Jurkat, Clone E6-1 (cell line): Measurements from ENCODE around the gene PLVAP.

Source experiments
- DNase-seq: peaks from one replicate; pipeline ENCODE4 v3.0.0-alpha.2; 2011; ENCODE audit warnings: low read depth, low spot score
- H3K4me3 ChIP-seq: 2 replicates; pipeline ENCODE4 v1.5.1; 2011; ENCODE audit warnings: mild to moderate bottlenecking, low read length, control low read depth, moderate library complexity

Gene PLVAP

GRCh38 chr19:17338433-17339078 lies 38.6 kb downstream of the PLVAP start:
- H3K4me3 ChIP-seq = peak overlapping the region; percentile 96
- no peak for DNase-seq

- DNase-seq = no peak
- peak overlapping the region; percentile 96 for H3K4me3 ChIP-seq
Observed at GRCh38 chr19:17337675-17338432, 39.3 kb downstream of the PLVAP start.

GRCh38 chr19:17336872-17337674 lies 40.1 kb downstream of the PLVAP start, which contains the start of gene GTPBP3:
TSS of gene GTPBP3 (plus strand) at chr19:17337553. CDS start at chr19:17337612, 59 bp downstream.
- H3K4me3 ChIP-seq = peak within 1 kb of the TSS; percentile 96
- DNase-seq = peak; percentile 99

- no peak for DNase-seq
- no peak overlapping the region for H3K4me3 ChIP-seq
Observed at GRCh38 chr19:17335575-17335974, 41.6 kb downstream of the PLVAP start.

GRCh38 chr19:17334414-17335409 lies 42.4 kb downstream of the PLVAP start, which contains the start of gene ANO8:
TSS of gene ANO8 (minus strand) at chr19:17334855. CDS start at chr19:17334670, 185 bp downstream.
- peak within 1 kb of the TSS; percentile 68 for H3K4me3 ChIP-seq

GRCh38 chr19:17333611-17334413 lies 43.3 kb downstream of the PLVAP start:
- H3K4me3 ChIP-seq = peak overlapping the region; percentile 68
- DNase-seq = peak; percentile 87

More at GRCh38 chr19:17334414-17335409, 42.4 kb downstream of the PLVAP start, which contains the start of gene ANO8:
- DNase-seq = peak; percentile 94

- DNase-seq = peak; percentile 78
- no peak overlapping the region for H3K4me3 ChIP-seq
Observed at GRCh38 chr19:17332677-17333581, 44.2 kb downstream of the PLVAP start.

GRCh38 chr19:17332360-17332676 lies 44.8 kb downstream of the PLVAP start:
- H3K4me3 ChIP-seq = no peak overlapping the region
- DNase-seq = no peak

- DNase-seq = no peak
- no peak overlapping the region for H3K4me3 ChIP-seq
Observed at GRCh38 chr19:17331045-17331558, 46.0 kb downstream of the PLVAP start.

- H3K4me3 ChIP-seq = no peak overlapping the region
- DNase-seq = no peak
Observed at GRCh38 chr19:17330262-17331044, 46.7 kb downstream of the PLVAP start.

- no peak overlapping the region for H3K4me3 ChIP-seq
- DNase-seq = no peak
Observed at GRCh38 chr19:17329366-17330261, 47.5 kb downstream of the PLVAP start.

GRCh38 chr19:17328517-17329365 lies 48.4 kb downstream of the PLVAP start:
- peak overlapping the region; percentile 54 for H3K4me3 ChIP-seq
- no peak for DNase-seq

- no peak for DNase-seq
- peak overlapping the region; percentile 54 for H3K4me3 ChIP-seq
Observed at GRCh38 chr19:17327654-17328516, 49.3 kb downstream of the PLVAP start.
